HCT116 (cell line): ENCODE data around the gene ZNF691. TPM values are rescaled to one million over a fixed set of nuclear protein-coding genes. Genes with fewer than 3 reads are reported as not detected.

Source experiments
- ATAC-seq: fragments of 200-7000 bp; cut with Tn5 transposase; 2 replicates; pipeline ENCODE4 v1.9.1; 2020; ENCODE audit warnings: mild to moderate bottlenecking, moderate library complexity
- BruUV-seq: library from RNA; stranded (reverse); fragments of 400-500 nt; replicated peaks from 2 replicates; lab custom pipeline; 2021; lab: Mats Ljungman, UMichigan
- CTCF ChIA-PET: fragments of 300-600 bp; sonication (Branson Sonifier 250); formaldehyde crosslinking; loops from one replicate; lab custom pipeline; 2021; ENCODE audit warnings: antibody characterized with exemption; lab: Charles Lee
- POLR2A ChIA-PET: fragments of 300-600, 350-600 bp; sonication (Branson Sonifier 250); formaldehyde crosslinking; loops from one replicate; lab custom pipeline; 2021; ENCODE audit warnings: antibody characterized with exemption; lab: Charles Lee
- RAD21 ChIA-PET, 2 experiments: fragments of 300-600 bp; sonication (Branson Sonifier 250); formaldehyde crosslinking; loops; one replicate each; lab custom pipeline; 2023; ENCODE audit warnings: low total read pairs in 2 of 2; ENCODE audit not compliant: uncharacterized antibody in 2 of 2, unreplicated experiment in 2 of 2, low non-redundant PET in 1 of 2; lab: Charles Lee
- DNase-seq: peaks from one replicate; pipeline ENCODE4 v3.0.0-alpha.2; 2010; ENCODE audit warnings: low read depth, low spot score
- H2AFZ ChIP-seq: fragments of 200-600 bp; shearing (Covaris generic), sonication (generic); 2 replicates; pipeline ENCODE4 v1.6.1; 2017; ENCODE audit warnings: low read depth, mixed run types, mixed read lengths, antibody characterized with exemption, low read length; ENCODE audit not compliant: poor library complexity, severe bottlenecking
- H3K27ac ChIP-seq: 2 replicates; pipeline ENCODE4 v1.5.1; 2012; ENCODE audit warnings: low read depth, low read length
- H3K27me3 ChIP-seq: fragments of 200-600 bp; sonication (generic); 2 replicates; pipeline ENCODE4 v1.6.1; 2016; ENCODE audit warnings: mixed run types, low read length, mixed read lengths; ENCODE audit not compliant: insufficient read depth
- H3K36me3 ChIP-seq, 2 experiments: fragments of 200-500 bp in 1 of 2; fragments of 200-600 bp in 1 of 2; sonication (Bioruptor generic) in 1 of 2; sonication (generic) in 1 of 2; 2 replicates each; pipeline versions ENCODE4 v1.5.1 to v1.6.1; 2014 to 2016; ENCODE audit warnings: low read length in 2 of 2, inconsistent platforms in 1 of 2, mixed read lengths in 1 of 2, mixed run types in 1 of 2; ENCODE audit not compliant: insufficient read depth in 2 of 2, control insufficient read depth in 1 of 2
- H3K4me1 ChIP-seq, 2 experiments: fragments of 200-600 bp in 1 of 2; sonication (generic) in 1 of 2; 2 replicates each; pipeline versions ENCODE4 v1.5.1 to v1.6.1; 2012 to 2017; ENCODE audit warnings: low read length in 2 of 2, inconsistent platforms in 1 of 2, mild to moderate bottlenecking in 1 of 2, mixed read lengths in 1 of 2, mixed run types in 1 of 2, moderate library complexity in 1 of 2; ENCODE audit not compliant: insufficient read depth in 2 of 2, control insufficient read depth in 1 of 2
- H3K4me2 ChIP-seq: fragments of 200-600 bp; sonication (generic); 2 replicates; pipeline ENCODE4 v1.6.1; 2017; ENCODE audit warnings: mixed run types, low read length, mixed read lengths
- H3K4me3 ChIP-seq, 2 experiments: fragments of 200-600 bp in 1 of 2; sonication (generic) in 1 of 2; replicated peaks in 1 of 2; 2 replicates each; pipeline ENCODE4 v1.5.1; 2011 to 2016; ENCODE audit warnings: low read length in 2 of 2, control low read depth in 1 of 2, low read depth in 1 of 2, mild to moderate bottlenecking in 1 of 2, mixed read lengths in 1 of 2, mixed run types in 1 of 2
- H3K79me2 ChIP-seq: fragments of 200-600 bp; sonication (generic); 2 replicates; pipeline ENCODE4 v1.6.1; 2017; ENCODE audit warnings: mild to moderate bottlenecking, mixed run types, low read length, moderate library complexity, mixed read lengths; ENCODE audit not compliant: insufficient read depth
- H3K9ac ChIP-seq: fragments of 200-600 bp; sonication (generic); 2 replicates; pipeline ENCODE4 v1.6.1; 2016; ENCODE audit warnings: low read length, mixed read lengths
- H3K9me2 ChIP-seq: fragments of 200-600 bp; sonication (generic), shearing (Covaris generic); 2 replicates; pipeline ENCODE4 v1.6.1; 2017; ENCODE audit warnings: mixed run types, mild to moderate bottlenecking, moderate library complexity; ENCODE audit not compliant: insufficient read depth
- H3K9me3 ChIP-seq, 2 experiments: fragments of 200-500 bp in 1 of 2; fragments of 200-600 bp in 1 of 2; sonication (Bioruptor generic) in 1 of 2; sonication (generic) in 1 of 2; 2 replicates each; pipeline ENCODE4 v1.6.1; 2014 to 2017; ENCODE audit warnings: low read length in 2 of 2, mixed read lengths in 2 of 2, inconsistent platforms in 1 of 2, low read depth in 1 of 2, mild to moderate bottlenecking in 1 of 2, mixed run types in 1 of 2, moderate library complexity in 1 of 2; ENCODE audit not compliant: control insufficient read depth in 1 of 2, insufficient read depth in 1 of 2
- H4K20me1 ChIP-seq: fragments of 200-600 bp; sonication (generic), shearing (Covaris generic); 2 replicates; pipeline ENCODE4 v1.6.1; 2017; ENCODE audit warnings: mixed run types, mild to moderate bottlenecking, moderate library complexity; ENCODE audit not compliant: insufficient read depth
- ATF3 ChIP-seq: IDR thresholded peaks from 2 replicates; pipeline ENCODE4 v1.6.1; 2012
- CBX3 ChIP-seq: IDR thresholded peaks from 2 replicates; pipeline ENCODE4 v1.6.1; 2012; ENCODE audit warnings: low read depth
- EGR1 ChIP-seq: IDR thresholded peaks from 2 replicates; pipeline ENCODE4 v1.6.1; 2012; ENCODE audit warnings: low read depth
- ELF1 ChIP-seq: IDR thresholded peaks from 2 replicates; pipeline ENCODE4 v1.6.1; 2012; ENCODE audit warnings: low read depth, borderline replicate concordance
- EZH2phosphoT487 ChIP-seq: fragments of 200-600 bp; IDR thresholded peaks from 2 replicates; pipeline ENCODE4 v1.6.1; 2018; ENCODE audit warnings: antibody characterized with exemption, borderline replicate concordance
- FOSL1 ChIP-seq: IDR thresholded peaks from 2 replicates; pipeline ENCODE4 v1.6.1; 2012; ENCODE audit warnings: low read depth
- JUND ChIP-seq: IDR thresholded peaks from 2 replicates; pipeline ENCODE4 v1.6.1; 2012
- POLR2A ChIP-seq: IDR thresholded peaks from 2 replicates; pipeline ENCODE4 v1.7.0; 2011; ENCODE audit warnings: borderline replicate concordance; ENCODE audit not compliant: insufficient read depth, insufficient read length; ENCODE audit errors: extremely low read depth
- RAD21 ChIP-seq: IDR thresholded peaks from 2 replicates; pipeline ENCODE4 v1.6.1; 2012; ENCODE audit warnings: low read depth, mild to moderate bottlenecking
- REST ChIP-seq: IDR thresholded peaks from 2 replicates; pipeline ENCODE4 v1.6.1; 2012; ENCODE audit warnings: low read depth
- SIN3A ChIP-seq: IDR thresholded peaks from 2 replicates; pipeline ENCODE4 v1.6.1; 2012; ENCODE audit warnings: low read depth
- ZFX ChIP-seq: fragments of 450-650 bp; IDR thresholded peaks from 2 replicates; pipeline ENCODE4 v1.6.1; 2017
- ZNF274 ChIP-seq: fragments of 200-500 bp; sonication (Bioruptor generic); IDR thresholded peaks from 2 replicates; pipeline ENCODE4 v1.6.1; 2014; ENCODE audit warnings: mild to moderate bottlenecking, low read depth, low read length, inconsistent platforms
- intact Hi-C: fragments of 100-400 bp; cut with micrococcal nuclease; formaldehyde crosslinking; loops from 2 replicates; pipeline ENCODE4 v1.10.0; 2022
- total RNA-seq: library from RNA; stranded (reverse); gene quantifications from one replicate; pipeline ENCODE4 v1.2.1, GENCODE V29; 2021; ENCODE audit not compliant: unreplicated experiment

ZNF691 gene
- total RNA-seq, 1 experiment from 2014 or later: 11.1 TPM

GRCh38 chr1:42825036-42825851 is 21.2 kb upstream of the ZNF691 start:
- Histone ChIP-seq H3K27ac (no peak overlapping the region), H3K36me3 (no peaks in the 10 kb centered on the region), H3K4me3 (no peak overlapping the region), H3K4me2 (no peak overlapping the region), H3K79me2 (no peaks in the 10 kb centered on the region), H3K9me3 (no peaks in the 10 kb centered on the region), H3K27me3 (no peaks in the 10 kb centered on the region), H3K9me2 (no peaks in the 10 kb centered on the region), H4K20me1 (no peaks in the 10 kb centered on the region), H3K9ac (no peak overlapping the region), H2AFZ (no peak overlapping the region), H3K4me1 (peaks cover 20 to 33% of the 10 kb centered on the region in 2 experiments)
- ChIA-PET POLR2A (interaction anchor here (1.1 kb wide), 1 partner anchor 21 kb away, joined by 3 read pairs; the partner anchor contains the start of gene ZNF691), CTCF (interaction anchor here (1.3 kb wide), 1 partner anchor 249 kb away, joined by 3 read pairs; no protein-coding TSS in a partner anchor), RAD21 (no interaction called here)
- no peak for ATAC-seq
- BruUV-seq: no TSS peak
- intact Hi-C loops: no loop called here
- TF ChIP-seq EZH2phosphoT487 (no peak), ZNF274 (no peak), SIN3A (no peak), ATF3 (no peak), FOSL1 (no peak), ZFX (no peak), JUND (no peak), RAD21 (no peak), EGR1 (no peak), ELF1 (no peak), CBX3 (no peak), REST (no peak), POLR2A (no peak)
- no peak for DNase-seq
